ENCODE results near the gene RNF144A. TPM values are rescaled to one million over a fixed set of nuclear protein-coding genes. Genes with fewer than 3 reads are reported as not detected.

RNF144A gene
- total RNA-seq, 1 experiment from 2014 or later, result 13.6 TPM

DNA sequence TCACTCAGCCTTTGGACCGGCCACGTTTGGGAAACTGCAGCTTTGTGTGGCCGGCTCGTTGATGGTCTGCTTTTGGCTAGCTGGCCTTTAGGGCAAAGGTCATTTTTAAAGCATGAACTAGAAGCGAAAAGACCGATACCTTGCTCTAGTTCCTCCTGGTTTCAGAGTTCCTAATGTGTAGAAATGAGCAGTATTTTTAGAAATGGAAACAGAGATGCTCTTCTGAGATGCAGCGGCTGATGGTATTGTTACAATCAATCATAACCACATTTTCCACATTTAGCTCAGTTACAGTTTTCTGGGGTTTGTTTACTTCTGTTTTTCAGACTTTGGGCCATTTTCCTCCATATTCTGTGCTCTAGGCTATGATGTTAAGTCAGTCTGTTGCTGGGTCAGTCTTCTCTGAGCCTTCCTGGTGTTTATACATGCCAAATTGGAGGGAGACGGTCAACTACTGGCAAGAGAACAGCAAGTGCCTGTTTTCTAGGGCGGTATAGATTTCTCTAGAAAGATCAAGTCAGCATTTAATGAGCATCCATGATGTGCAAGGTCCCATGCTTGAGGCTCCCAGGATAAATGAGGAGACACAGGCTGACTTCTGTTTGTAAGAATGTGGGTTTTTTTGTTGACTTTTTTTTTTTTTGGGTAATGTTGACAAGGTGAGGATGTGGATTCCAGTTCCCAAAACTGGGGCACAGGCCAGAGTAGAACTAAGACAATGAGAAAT is 28.0 kb downstream of the RNF144A start (continued):
- TF ChIP-seq, protein P1, sequence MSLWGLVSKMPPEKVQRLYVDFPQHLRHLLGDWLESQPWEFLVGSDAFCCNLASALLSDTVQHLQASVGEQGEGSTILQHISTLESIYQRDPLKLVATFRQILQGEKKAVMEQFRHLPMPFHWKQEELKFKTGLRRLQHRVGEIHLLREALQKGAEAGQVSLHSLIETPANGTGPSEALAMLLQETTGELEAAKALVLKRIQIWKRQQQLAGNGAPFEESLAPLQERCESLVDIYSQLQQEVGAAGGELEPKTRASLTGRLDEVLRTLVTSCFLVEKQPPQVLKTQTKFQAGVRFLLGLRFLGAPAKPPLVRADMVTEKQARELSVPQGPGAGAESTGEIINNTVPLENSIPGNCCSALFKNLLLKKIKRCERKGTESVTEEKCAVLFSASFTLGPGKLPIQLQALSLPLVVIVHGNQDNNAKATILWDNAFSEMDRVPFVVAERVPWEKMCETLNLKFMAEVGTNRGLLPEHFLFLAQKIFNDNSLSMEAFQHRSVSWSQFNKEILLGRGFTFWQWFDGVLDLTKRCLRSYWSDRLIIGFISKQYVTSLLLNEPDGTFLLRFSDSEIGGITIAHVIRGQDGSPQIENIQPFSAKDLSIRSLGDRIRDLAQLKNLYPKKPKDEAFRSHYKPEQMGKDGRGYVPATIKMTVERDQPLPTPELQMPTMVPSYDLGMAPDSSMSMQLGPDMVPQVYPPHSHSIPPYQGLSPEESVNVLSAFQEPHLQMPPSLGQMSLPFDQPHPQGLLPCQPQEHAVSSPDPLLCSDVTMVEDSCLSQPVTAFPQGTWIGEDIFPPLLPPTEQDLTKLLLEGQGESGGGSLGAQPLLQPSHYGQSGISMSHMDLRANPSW (CRISPR knock-in tag; conservative IDR thresholded peaks at IDR 0.05; ENCODE audit: low read depth), result no peak
- no peak for TF ChIP-seq EMX1 (CRISPR knock-in tag; IDR thresholded peaks at IDR 0.05)
- TF ChIP-seq, protein P2, sequence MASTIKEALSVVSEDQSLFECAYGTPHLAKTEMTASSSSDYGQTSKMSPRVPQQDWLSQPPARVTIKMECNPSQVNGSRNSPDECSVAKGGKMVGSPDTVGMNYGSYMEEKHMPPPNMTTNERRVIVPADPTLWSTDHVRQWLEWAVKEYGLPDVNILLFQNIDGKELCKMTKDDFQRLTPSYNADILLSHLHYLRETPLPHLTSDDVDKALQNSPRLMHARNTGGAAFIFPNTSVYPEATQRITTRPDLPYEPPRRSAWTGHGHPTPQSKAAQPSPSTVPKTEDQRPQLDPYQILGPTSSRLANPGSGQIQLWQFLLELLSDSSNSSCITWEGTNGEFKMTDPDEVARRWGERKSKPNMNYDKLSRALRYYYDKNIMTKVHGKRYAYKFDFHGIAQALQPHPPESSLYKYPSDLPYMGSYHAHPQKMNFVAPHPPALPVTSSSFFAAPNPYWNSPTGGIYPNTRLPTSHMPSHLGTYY (CRISPR knock-in tag; IDR thresholded peaks at IDR 0.05), result no peak
- TF ChIP-seq, protein P3, sequence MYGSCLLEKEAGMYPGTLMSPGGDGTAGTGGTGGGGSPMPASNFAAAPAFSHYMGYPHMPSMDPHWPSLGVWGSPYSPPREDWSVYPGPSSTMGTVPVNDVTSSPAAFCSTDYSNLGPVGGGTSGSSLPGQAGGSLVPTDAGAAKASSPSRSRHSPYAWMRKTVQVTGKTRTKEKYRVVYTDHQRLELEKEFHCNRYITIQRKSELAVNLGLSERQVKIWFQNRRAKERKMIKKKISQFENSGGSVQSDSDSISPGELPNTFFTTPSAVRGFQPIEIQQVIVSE (CRISPR knock-in tag; IDR thresholded peaks at IDR 0.05; ENCODE audit: borderline replicate concordance), result no peak
- TF ChIP-seq ZNF512 (CRISPR knock-in tag; IDR thresholded peaks at IDR 0.05; ENCODE audit: borderline replicate concordance), result no peak

GRCh38 chr2:6945821-6946220 is 28.6 kb downstream of the RNF144A start:
- no peaks in the 10 kb centered on the region for H3K27me3 Mint-ChIP-seq (ENCODE audit: low read depth)
- no peak for ATAC-seq
- H3K27ac Mint-ChIP-seq, result no peak overlapping the region
- no peak for DNase-seq (ENCODE audit: low spot score)
- ChIA-PET POLR2A (no interaction called here), CTCF (no interaction called here)
- TF ChIP-seq JUN (CRISPR knock-in tag; IDR thresholded peaks at IDR 0.05) (no peak), IRF2 (CRISPR knock-in tag; IDR thresholded peaks at IDR 0.05; ENCODE audit: borderline replicate concordance, low read depth) (no peak), ZNF317 (CRISPR knock-in tag; IDR thresholded peaks at IDR 0.05; ENCODE audit: borderline replicate concordance, low read depth) (no peak), FOXP1 (CRISPR knock-in tag; IDR thresholded peaks at IDR 0.05; ENCODE audit: borderline replicate concordance) (no peak), ZBTB21 (CRISPR knock-in tag; IDR thresholded peaks at IDR 0.05; ENCODE audit: borderline replicate concordance) (no peak), PRRX2 (CRISPR knock-in tag; IDR thresholded peaks at IDR 0.05) (no peak), TCF7 (CRISPR knock-in tag; IDR thresholded peaks at IDR 0.05; ENCODE audit: low read depth) (no peak), GTF2I (CRISPR knock-in tag; conservative IDR thresholded peaks at IDR 0.05) (no peak), OVOL2 (CRISPR knock-in tag; IDR thresholded peaks at IDR 0.05; ENCODE audit: borderline replicate concordance) (no peak), PREB (CRISPR knock-in tag; IDR thresholded peaks at IDR 0.05; ENCODE audit: borderline replicate concordance) (no peak), ZNF416 (CRISPR knock-in tag; IDR thresholded peaks at IDR 0.05) (no peak), ZNF219 (CRISPR knock-in tag; IDR thresholded peaks at IDR 0.05; ENCODE audit: borderline replicate concordance) (no peak)
- TF ChIP-seq, protein P4, sequence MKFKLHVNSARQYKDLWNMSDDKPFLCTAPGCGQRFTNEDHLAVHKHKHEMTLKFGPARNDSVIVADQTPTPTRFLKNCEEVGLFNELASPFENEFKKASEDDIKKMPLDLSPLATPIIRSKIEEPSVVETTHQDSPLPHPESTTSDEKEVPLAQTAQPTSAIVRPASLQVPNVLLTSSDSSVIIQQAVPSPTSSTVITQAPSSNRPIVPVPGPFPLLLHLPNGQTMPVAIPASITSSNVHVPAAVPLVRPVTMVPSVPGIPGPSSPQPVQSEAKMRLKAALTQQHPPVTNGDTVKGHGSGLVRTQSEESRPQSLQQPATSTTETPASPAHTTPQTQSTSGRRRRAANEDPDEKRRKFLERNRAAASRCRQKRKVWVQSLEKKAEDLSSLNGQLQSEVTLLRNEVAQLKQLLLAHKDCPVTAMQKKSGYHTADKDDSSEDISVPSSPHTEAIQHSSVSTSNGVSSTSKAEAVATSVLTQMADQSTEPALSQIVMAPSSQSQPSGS (CRISPR knock-in tag; IDR thresholded peaks at IDR 0.05; ENCODE audit: borderline replicate concordance, low read depth), result no peak
- TF ChIP-seq, protein P5, sequence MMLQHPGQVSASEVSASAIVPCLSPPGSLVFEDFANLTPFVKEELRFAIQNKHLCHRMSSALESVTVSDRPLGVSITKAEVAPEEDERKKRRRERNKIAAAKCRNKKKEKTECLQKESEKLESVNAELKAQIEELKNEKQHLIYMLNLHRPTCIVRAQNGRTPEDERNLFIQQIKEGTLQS (CRISPR knock-in tag; conservative IDR thresholded peaks at IDR 0.05), result no peak
- TF ChIP-seq, protein P1 (CRISPR knock-in tag; conservative IDR thresholded peaks at IDR 0.05; ENCODE audit: low read depth), result no peak
- H3K9me3 Mint-ChIP-seq, result no peaks in the 10 kb centered on the region
- peaks cover 12% of the 10 kb centered on the region for H3K4me1 Mint-ChIP-seq
- peaks cover 20% of the 10 kb centered on the region for H3K36me3 Mint-ChIP-seq
- H3K4me3 Mint-ChIP-seq, result no peak overlapping the region
